SK-N-SH (cell line): ENCODE results near the gene AGAP1. TPM values are rescaled to one million over a fixed set of nuclear protein-coding genes. Genes with fewer than 3 reads are reported as not detected.

Experiments used
- CTCF ChIA-PET: fragments of 300-600, 350-600 bp; formaldehyde crosslinking; extraction: SDS; loops from one replicate; lab custom pipeline; 2021; lab: Yijun Ruan, JAX
- POLR2A ChIA-PET: fragments of 350-600 bp; sonication (Branson Sonifier 250); formaldehyde crosslinking; extraction: SDS; loops from one replicate; lab custom pipeline; 2020; ENCODE audit warnings: antibody characterized with exemption, inconsistent platforms; lab: Yijun Ruan, JAX
- DNase-seq: peaks from one replicate; pipeline ENCODE4 v3.0.0; 2012
- H2AFZ ChIP-seq: fragments of 200-600 bp; sonication (generic); 2 replicates; pipeline ENCODE4 v1.8.1; 2016; ENCODE audit warnings: antibody characterized with exemption, mild to moderate bottlenecking, low read depth
- H3F3A ChIP-seq: fragments of 200-600 bp; sonication (generic); replicated peaks from 2 replicates; pipeline ENCODE3; 2016; ENCODE audit warnings: antibody characterized with exemption, mild to moderate bottlenecking; ENCODE audit not compliant: insufficient read depth
- H3K27ac ChIP-seq, 2 experiments: fragments of 200-500 bp in 1 of 2; fragments of 200-600 bp in 1 of 2; sonication (Bioruptor generic) in 1 of 2; sonication (generic), shearing (Covaris generic) in 1 of 2; 2 replicates each; pipeline versions ENCODE4 v1.5.1 to v1.6.1; 2014 to 2016; ENCODE audit warnings: low read depth in 2 of 2, inconsistent platforms in 1 of 2, low read length in 1 of 2, mild to moderate bottlenecking in 1 of 2, mixed read lengths in 1 of 2
- H3K27me3 ChIP-seq: fragments of 200-600 bp; sonication (generic), shearing (Covaris generic); 2 replicates; pipeline ENCODE4 v1.6.1; 2016; ENCODE audit warnings: mixed run types; ENCODE audit not compliant: insufficient read depth
- H3K36me3 ChIP-seq, 2 experiments: fragments of 200-500 bp in 1 of 2; fragments of 200-600 bp in 1 of 2; sonication (Bioruptor generic) in 1 of 2; sonication (generic) in 1 of 2; replicated peaks in 1 of 2; 2 replicates each; pipeline versions ENCODE3 to v1.5.1; 2014 to 2016; ENCODE audit warnings: low read length in 1 of 2, mild to moderate bottlenecking in 1 of 2; ENCODE audit not compliant: insufficient read depth in 2 of 2, control insufficient read depth in 1 of 2
- H3K4me1 ChIP-seq, 2 experiments: fragments of 200-500 bp in 1 of 2; fragments of 200-600 bp in 1 of 2; sonication (Bioruptor generic) in 1 of 2; sonication (generic), shearing (Covaris generic) in 1 of 2; 2 replicates each; pipeline versions ENCODE4 v1.5.1 to v1.6.1; 2014 to 2016; ENCODE audit warnings: low read depth in 1 of 2, low read length in 1 of 2, mixed run types in 1 of 2; ENCODE audit not compliant: insufficient read depth in 2 of 2, control insufficient read depth in 1 of 2
- H3K4me2 ChIP-seq: fragments of 200-600 bp; sonication (generic), shearing (Covaris generic); 2 replicates; pipeline ENCODE4 v1.6.1; 2017; ENCODE audit warnings: mixed run types
- H3K4me3 ChIP-seq, 2 experiments: fragments of 200-500 bp in 1 of 2; fragments of 200-600 bp in 1 of 2; sonication (Bioruptor generic) in 1 of 2; sonication (generic), shearing (Covaris generic) in 1 of 2; 2 replicates each; pipeline versions ENCODE4 v1.5.1 to v1.8.1; 2014 to 2016; ENCODE audit warnings: low read depth in 2 of 2, inconsistent platforms in 1 of 2, low read length in 1 of 2, mild to moderate bottlenecking in 1 of 2, mixed read lengths in 1 of 2, moderate library complexity in 1 of 2
- H3K79me2 ChIP-seq: fragments of 200-600 bp; sonication (generic); 2 replicates; pipeline ENCODE4 v1.8.1; 2017; ENCODE audit warnings: mild to moderate bottlenecking; ENCODE audit not compliant: insufficient read depth
- H3K9ac ChIP-seq: fragments of 200-600 bp; sonication (generic); 2 replicates; pipeline ENCODE4 v1.6.1; 2017; ENCODE audit warnings: mixed run types
- H3K9me2 ChIP-seq: fragments of 200-600 bp; sonication (generic); 2 replicates; pipeline ENCODE4 v1.6.1; 2017; ENCODE audit warnings: mixed run types
- H3K9me3 ChIP-seq: fragments of 200-600 bp; sonication (generic); 2 replicates; pipeline ENCODE4 v1.6.1; 2017; ENCODE audit warnings: mixed run types, mild to moderate bottlenecking, moderate library complexity
- H4K20me1 ChIP-seq: fragments of 200-600 bp; sonication (generic); 2 replicates; pipeline ENCODE4 v1.6.1; 2017; ENCODE audit warnings: mild to moderate bottlenecking, mixed run types; ENCODE audit not compliant: insufficient read depth
- CTCF ChIP-seq: fragments of 200-600 bp; sonication (generic); IDR thresholded peaks from 2 replicates; pipeline ENCODE4 v1.6.1; 2017; ENCODE audit warnings: antibody characterized with exemption, mild to moderate bottlenecking, moderate library complexity
- EP300 ChIP-seq, 2 experiments: IDR thresholded peaks; 2 replicates each; pipeline versions ENCODE4 v1.4.0 to v1.6.1; 2012; ENCODE audit warnings: borderline replicate concordance in 1 of 2, low read depth in 1 of 2, low read length in 1 of 2
- GABPA ChIP-seq: IDR thresholded peaks from 2 replicates; pipeline ENCODE4 v1.4.0; 2012; ENCODE audit warnings: low read depth, mild to moderate bottlenecking
- IRF3 ChIP-seq: fragments of 150-350 bp; IDR thresholded peaks from 2 replicates; pipeline ENCODE4 v1.6.1; 2016; ENCODE audit warnings: mild to moderate bottlenecking, low read depth, low read length
- POLR2AphosphoS5 ChIP-seq: IDR thresholded peaks from 2 replicates; pipeline ENCODE4 v1.6.1; 2012; ENCODE audit warnings: low read depth, low read length
- RAD21 ChIP-seq: IDR thresholded peaks from 2 replicates; pipeline ENCODE4 v1.6.1; 2012; ENCODE audit warnings: mild to moderate bottlenecking, low read length
- RCOR1 ChIP-seq: fragments of 150-350 bp; IDR thresholded peaks from 2 replicates; pipeline ENCODE4 v1.6.1; 2017; ENCODE audit warnings: antibody characterized with exemption, low read length
- REST ChIP-seq: IDR thresholded peaks from 2 replicates; pipeline ENCODE4 v1.6.1; 2012; ENCODE audit warnings: mild to moderate bottlenecking, low read depth, low read length, moderate library complexity
- SMC3 ChIP-seq: IDR thresholded peaks from 2 replicates; pipeline ENCODE4 v1.6.1; 2012; ENCODE audit warnings: low read depth, low read length, improper control_type of control experiment
- TAF1 ChIP-seq: IDR thresholded peaks from 2 replicates; pipeline ENCODE4 v1.6.1; 2012; ENCODE audit warnings: low read depth, mild to moderate bottlenecking, low read length, moderate library complexity, borderline replicate concordance
- TEAD4 ChIP-seq: IDR thresholded peaks from 2 replicates; pipeline ENCODE4 v1.4.0; 2012; ENCODE audit warnings: mild to moderate bottlenecking, borderline replicate concordance; ENCODE audit not compliant: insufficient read depth
- USF1 ChIP-seq: IDR thresholded peaks from 2 replicates; pipeline ENCODE4 v1.4.0; 2012; ENCODE audit warnings: low read depth, borderline replicate concordance
- USF2 ChIP-seq: fragments of 150-350 bp; IDR thresholded peaks from 2 replicates; pipeline ENCODE4 v1.6.1; 2017; ENCODE audit warnings: antibody characterized with exemption, low read length, low read depth, borderline replicate concordance
- YY1 ChIP-seq: IDR thresholded peaks from 2 replicates; pipeline ENCODE4 v1.4.0; 2012; ENCODE audit warnings: low read depth, mild to moderate bottlenecking
- WGBS: methylation state at CpG from one replicate; pipeline ENCODE4 v1.1.6; 2017; ENCODE audit warnings: low lambda C conversion rate; 5-methylcytosine and 5-hydroxymethylcytosine counted together
- polyA plus RNA-seq, 3 experiments: library from polyadenylated mRNA; depleted of rRNA; stranded (reverse); fragments of >200 nt; gene quantifications; 2 replicates each; pipeline ENCODE4 v1.2.3, GENCODE V29; 2012

The AGAP1 gene
- polyA plus RNA-seq, 1 of the 3 experiments (the other 2 are of a cell fraction), result 8.8 TPM

GRCh38 chr2:235558572-235558971 is 64.7 kb downstream of the AGAP1 start:
- Histone ChIP-seq H3K4me2 (no peak overlapping the region), H3K27me3 (no peaks in the 10 kb centered on the region), H3K79me2 (peaks cover 42% of the 10 kb centered on the region), H3K27ac (no peak overlapping the region), H3K4me1 (peaks cover 9 to 17% of the 10 kb centered on the region in 2 experiments; a peak in 2 of 4 replicates), H2AFZ (no peak overlapping the region), H3K4me3 (no peak overlapping the region), H4K20me1 (peaks cover 77% of the 10 kb centered on the region), H3K36me3 (no peaks in the 10 kb centered on the region), H3K9ac (no peak overlapping the region), H3F3A (no peaks in the 10 kb centered on the region), H3K9me2 (no peaks in the 10 kb centered on the region), H3K9me3 (no peaks in the 10 kb centered on the region)
- DNase-seq, result no peak
- TF ChIP-seq GABPA (no peak), EP300 (IDR thresholded peaks at IDR 0.05; ENCODE audit: borderline replicate concordance in 1 of 2, low read depth in 1 of 2, low read length in 1 of 2) (no peak), USF1 (no peak), USF2 (no peak), IRF3 (no peak), TAF1 (no peak), CTCF (no peak), POLR2AphosphoS5 (no peak), SMC3 (no peak), RAD21 (no peak), RCOR1 (no peak), YY1 (no peak), REST (no peak), TEAD4 (no peak)
- 95% methylated on average over 8 of the region's 8 CpGs for WGBS
- CTCF ChIA-PET, result no interaction called here
- POLR2A ChIA-PET, result no interaction called here
